GM12864 (cell line): ENCODE data around the gene FAM163A.
"Not testable (repeated sequence)": the region's sequence is repeated elsewhere in the genome, so short reads cannot be mapped to it uniquely, and the experiment has no call there.

ENCODE experiments used
- DNase-seq: peaks from one replicate; pipeline ENCODE4 v3.0.0-alpha.2; 2011; ENCODE audit warnings: low read depth
- H3K4me3 ChIP-seq: 2 replicates; pipeline ENCODE4 v1.5.1; 2011; ENCODE audit warnings: mild to moderate bottlenecking, low read depth, low read length, control low read depth
- TF ChIP-seq, protein P1 (sequence below): IDR thresholded peaks from 2 replicates; pipeline ENCODE4 v1.5.1; 2011; ENCODE audit warnings: low read depth, mild to moderate bottlenecking, moderate library complexity, low read length, control low read depth, inconsistent platforms; ENCODE audit errors: missing control alignments

Gene FAM163A

DNA sequence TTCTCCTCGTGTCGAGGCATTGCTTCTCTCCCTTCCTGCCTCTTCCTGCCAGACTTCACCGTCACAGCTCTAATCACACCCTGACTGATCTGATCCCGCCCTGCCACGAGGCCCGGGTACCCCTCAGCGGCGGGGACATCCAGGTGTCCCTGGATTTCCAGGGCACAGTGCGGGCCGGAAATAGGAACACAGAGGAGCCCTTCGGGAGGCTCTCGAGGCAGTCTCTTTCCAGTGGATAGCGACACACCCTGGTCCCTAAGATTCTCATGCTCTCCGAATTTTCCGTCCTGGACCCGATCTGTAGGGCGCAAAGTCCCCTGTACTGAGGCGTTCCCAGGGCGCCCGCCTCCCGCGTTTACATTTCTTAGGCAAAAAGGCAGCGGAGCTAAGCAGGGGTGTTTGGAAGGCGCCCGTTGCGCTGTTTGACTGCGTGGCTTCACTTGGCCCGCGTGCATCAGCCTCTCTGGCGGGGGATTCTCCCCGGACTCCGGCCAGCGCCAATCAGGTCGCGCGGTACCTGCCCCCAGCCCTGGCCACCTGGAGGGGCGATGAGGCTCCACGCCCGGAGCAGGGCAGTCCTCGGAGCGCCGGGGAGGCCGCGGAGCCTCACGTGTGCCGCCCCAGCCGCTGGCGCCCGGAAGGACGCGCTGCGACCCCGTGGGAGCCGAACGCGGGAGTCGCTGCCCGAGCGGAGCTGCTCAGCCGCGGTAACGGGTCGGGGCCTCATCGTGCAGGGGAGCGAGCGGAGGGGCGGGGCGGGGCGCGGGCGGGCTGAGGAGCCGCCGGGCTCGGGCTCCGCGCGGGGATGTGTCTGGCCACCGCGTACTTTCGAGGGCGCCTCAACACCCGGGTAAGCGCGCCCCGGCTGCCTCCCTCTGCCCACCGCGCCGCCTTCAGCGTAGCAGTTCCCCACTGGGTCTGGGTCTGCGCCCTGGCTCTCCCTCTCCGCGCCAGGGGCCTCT lies at the start of gene FAM163A:
Gene FAM163A (plus strand): TSS at position 575 of the 962 bp plus-strand sequence. CDS start 69,807 bp downstream, outside the sequence.
- TF ChIP-seq, protein P1, sequence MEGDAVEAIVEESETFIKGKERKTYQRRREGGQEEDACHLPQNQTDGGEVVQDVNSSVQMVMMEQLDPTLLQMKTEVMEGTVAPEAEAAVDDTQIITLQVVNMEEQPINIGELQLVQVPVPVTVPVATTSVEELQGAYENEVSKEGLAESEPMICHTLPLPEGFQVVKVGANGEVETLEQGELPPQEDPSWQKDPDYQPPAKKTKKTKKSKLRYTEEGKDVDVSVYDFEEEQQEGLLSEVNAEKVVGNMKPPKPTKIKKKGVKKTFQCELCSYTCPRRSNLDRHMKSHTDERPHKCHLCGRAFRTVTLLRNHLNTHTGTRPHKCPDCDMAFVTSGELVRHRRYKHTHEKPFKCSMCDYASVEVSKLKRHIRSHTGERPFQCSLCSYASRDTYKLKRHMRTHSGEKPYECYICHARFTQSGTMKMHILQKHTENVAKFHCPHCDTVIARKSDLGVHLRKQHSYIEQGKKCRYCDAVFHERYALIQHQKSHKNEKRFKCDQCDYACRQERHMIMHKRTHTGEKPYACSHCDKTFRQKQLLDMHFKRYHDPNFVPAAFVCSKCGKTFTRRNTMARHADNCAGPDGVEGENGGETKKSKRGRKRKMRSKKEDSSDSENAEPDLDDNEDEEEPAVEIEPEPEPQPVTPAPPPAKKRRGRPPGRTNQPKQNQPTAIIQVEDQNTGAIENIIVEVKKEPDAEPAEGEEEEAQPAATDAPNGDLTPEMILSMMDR, result no peak
- H3K4me3 ChIP-seq, result no peak within 1 kb of the TSS
- no peak for DNase-seq

DNA sequence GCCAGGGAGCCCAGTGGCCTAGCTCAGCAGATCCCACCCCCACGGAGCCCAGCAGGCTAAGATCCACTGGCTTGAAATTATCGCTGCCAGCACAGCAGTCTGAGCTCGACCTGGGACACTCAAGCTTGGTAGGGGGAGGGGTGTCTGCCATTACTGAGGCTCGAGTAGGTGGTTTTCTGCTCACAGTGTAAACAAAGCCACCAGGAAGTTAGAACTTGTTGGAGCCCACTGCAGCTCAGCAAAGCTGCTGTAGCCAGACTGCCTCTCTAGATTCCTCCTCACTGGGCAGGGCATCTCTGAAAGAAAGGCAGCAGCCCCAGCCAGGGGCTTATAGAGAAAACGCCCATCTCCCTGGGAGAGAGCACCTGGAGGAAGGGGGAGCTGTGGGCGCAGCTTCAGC lies 48.6 kb upstream of the FAM163A start:
- not testable (repeated sequence) for H3K4me3 ChIP-seq, DNase-seq

DNA sequence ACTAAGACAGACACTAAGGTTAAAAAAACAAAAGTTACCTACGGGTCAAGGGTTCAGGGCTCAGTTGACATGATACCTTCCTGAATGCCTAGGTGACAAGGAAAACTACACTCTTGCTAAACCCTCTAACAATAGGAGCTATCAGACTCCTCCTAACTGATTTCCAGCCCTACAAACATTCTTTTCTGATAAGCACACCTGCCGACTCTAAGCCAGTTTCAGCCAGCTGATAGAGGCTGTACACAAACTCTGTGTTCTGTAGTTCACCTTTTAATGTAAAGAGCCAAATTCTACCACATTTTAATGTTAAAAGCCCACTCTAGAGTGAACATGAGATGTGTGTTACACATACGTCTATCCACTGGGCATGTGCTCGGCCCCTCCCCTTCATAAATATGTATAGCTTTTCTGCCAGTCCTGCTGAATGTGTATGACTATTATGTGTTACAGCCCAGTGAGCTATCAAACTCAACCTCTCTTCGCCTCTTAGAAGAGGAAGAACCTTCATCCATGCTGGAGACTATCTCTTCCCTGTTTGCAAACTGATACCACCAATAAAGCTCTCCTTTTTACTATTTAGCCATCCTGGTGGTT lies 40.0 kb upstream of the FAM163A start:
- DNase-seq, result no peak
- TF ChIP-seq, protein P1, result no peak
- no peak overlapping the region for H3K4me3 ChIP-seq

DNA sequence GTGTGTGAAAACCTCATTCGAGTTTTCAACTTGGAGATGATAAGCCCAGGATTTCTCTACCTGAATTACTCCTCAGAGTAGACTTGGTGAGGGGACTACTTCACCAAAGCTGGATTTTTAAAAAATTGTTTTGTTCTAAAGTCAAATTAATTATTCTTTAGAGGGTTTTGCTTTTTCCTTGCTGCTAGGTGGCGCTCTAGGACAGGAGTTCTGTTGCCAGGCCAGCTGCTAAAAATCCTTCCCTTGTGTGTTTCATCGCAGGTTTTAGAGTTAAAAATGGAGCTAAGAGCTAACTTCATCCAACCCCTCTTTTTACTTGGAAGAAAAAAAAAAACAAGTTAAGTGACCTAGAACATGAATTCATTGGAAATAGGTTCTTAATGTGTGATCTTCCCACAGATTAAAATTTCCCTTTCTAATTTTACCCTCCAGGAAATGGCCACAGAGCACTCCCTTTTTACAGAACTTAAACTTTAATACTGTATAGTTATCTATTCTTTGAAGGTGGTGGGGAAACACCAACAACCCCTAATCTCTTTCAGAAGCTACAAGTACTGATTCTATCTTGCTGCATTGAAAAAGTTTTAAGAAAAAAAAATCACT lies 36.7 kb upstream of the FAM163A start:
- peak; percentile 22 for DNase-seq
- TF ChIP-seq, protein P1, result peak; percentile 69
- no peak overlapping the region for H3K4me3 ChIP-seq

DNA sequence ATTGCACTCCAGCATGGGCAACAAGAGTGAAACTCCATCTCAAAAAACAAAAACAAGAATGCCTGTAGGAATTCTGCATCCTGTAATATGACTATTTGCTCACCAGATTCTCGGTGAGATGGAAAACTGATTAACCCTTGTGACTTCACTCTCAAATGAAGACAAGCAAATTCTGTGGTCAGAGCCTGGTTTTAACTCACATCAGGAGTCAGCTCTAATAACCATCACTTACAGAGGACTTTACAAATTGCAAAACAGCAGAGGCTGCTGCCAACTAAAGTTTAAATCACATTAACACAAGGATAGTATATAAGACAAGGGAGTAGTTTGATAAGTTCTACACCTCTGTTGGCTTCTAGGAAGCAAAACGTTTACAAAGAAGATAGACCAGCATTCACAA lies 35.7 kb upstream of the FAM163A start:
- H3K4me3 ChIP-seq, result no peak overlapping the region
- no peak for DNase-seq
- TF ChIP-seq, protein P1, result no peak

DNA sequence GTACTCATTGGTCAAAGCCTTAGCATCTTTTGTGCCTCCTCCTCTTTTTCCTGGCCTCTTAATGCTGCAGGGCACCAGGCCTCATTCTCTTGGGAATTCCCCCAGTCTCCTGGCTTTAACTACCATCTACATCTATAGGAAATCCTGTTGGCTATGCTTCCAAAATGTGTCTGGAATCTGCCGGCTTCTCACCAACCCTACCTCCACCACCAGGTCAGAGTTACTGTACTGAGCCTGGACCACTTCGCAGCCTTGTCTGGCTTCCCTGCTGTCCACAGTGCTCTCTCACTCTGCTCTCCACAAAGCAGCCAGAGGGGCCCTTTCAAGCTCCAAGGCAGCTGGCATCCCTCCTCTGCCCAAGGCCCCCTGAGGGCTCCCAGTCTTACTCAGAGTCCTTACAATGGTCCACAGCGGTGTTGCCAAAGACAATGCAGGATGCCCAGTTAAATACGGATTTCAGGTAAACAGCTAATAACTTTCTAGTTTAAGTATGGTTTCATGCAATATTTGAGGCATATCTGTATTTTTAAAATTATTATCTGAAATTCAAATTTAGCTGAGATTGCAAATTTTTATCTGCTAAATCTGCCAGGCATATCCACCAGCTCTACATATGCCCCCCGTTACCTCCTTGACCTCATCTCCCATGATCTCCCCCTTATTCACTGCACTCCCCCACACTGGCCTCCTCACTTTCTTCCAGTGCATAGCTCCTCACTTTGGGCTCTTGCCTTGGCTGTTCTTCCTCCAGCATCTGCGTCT lies 34.5 kb upstream of the FAM163A start:
- no peak overlapping the region for H3K4me3 ChIP-seq
- TF ChIP-seq, protein P1, result no peak
- DNase-seq, result no peak

DNA sequence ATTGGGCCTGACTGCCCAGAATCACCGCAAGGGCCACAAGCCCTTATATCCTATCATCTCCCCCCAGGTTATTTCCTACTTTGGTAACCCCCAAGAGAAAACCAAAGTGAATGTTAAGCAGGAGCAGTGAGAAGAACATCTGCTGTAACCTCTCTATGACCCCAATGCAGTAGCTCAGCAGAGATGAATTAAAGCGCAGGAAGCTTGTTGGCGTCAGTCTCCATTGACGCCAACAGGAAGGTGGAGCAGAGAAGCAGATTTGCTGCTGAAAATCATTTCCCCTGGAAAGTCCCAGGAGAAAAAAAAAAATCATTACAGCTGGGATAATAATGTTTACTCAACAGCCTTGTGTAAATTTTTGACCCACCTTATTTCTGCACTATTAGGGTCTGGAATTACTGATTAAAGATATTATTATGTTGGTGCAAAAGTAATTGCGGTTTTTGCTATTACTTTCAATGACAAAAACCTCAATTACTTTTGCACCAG lies 33.2 kb upstream of the FAM163A start:
- TF ChIP-seq, protein P1, result no peak
- no peak overlapping the region for H3K4me3 ChIP-seq
- DNase-seq, result peak; percentile 4
